Testis (tissue), 2 donors: Measurements from ENCODE around the gene CDKN2AIP.

Source experiments
- POLR2A ChIP-seq: fragments of 450-650 bp; IDR thresholded peaks from one replicate; pipeline ENCODE4 v1.6.1; 2017; ENCODE audit warnings: antibody characterized with exemption, mild to moderate bottlenecking, moderate library complexity
- TF ChIP-seq, protein P1 (sequence below), 3 experiments: fragments of 450-650 bp in 2 of 3; fragments of 200-600 bp in 1 of 3; sonication (generic) in 1 of 3; IDR thresholded peaks; one replicate each; pipeline ENCODE4 v1.5.1; 2016 to 2019; ENCODE audit warnings: antibody characterized with exemption in 3 of 3, mild to moderate bottlenecking in 2 of 3, moderate library complexity in 1 of 3

- no peak for TF ChIP-seq POLR2A
- TF ChIP-seq, protein P1, sequence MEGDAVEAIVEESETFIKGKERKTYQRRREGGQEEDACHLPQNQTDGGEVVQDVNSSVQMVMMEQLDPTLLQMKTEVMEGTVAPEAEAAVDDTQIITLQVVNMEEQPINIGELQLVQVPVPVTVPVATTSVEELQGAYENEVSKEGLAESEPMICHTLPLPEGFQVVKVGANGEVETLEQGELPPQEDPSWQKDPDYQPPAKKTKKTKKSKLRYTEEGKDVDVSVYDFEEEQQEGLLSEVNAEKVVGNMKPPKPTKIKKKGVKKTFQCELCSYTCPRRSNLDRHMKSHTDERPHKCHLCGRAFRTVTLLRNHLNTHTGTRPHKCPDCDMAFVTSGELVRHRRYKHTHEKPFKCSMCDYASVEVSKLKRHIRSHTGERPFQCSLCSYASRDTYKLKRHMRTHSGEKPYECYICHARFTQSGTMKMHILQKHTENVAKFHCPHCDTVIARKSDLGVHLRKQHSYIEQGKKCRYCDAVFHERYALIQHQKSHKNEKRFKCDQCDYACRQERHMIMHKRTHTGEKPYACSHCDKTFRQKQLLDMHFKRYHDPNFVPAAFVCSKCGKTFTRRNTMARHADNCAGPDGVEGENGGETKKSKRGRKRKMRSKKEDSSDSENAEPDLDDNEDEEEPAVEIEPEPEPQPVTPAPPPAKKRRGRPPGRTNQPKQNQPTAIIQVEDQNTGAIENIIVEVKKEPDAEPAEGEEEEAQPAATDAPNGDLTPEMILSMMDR (IDR thresholded peaks at IDR 0.05) = no peak
These were observed 50.7 kb downstream of the CDKN2AIP start for GRCh38 chr4:183495184-183495583.
